HG02970 (cell line): ENCODE measurements around the gene ERGIC2.

Experiments used
- ATAC-seq: cut with Tn5 transposase; IDR thresholded peaks from one replicate; pipeline ENCODE4 v1.9.1; 2021; ENCODE audit warnings: mild to moderate bottlenecking, moderate library complexity, moderate number of reproducible peaks; ENCODE audit not compliant: unreplicated experiment, low FRiP score

Gene ERGIC2

GRCh38 chr12:29382251-29382650 is 1.3 kb upstream of the ERGIC2 start:
- no peak for ATAC-seq

- no peak for ATAC-seq
These were observed 4.9 kb downstream of the ERGIC2 start for GRCh38 chr12:29376118-29376517.

- ATAC-seq: no peak
These were observed 6.1 kb downstream of the ERGIC2 start for GRCh38 chr12:29374913-29375312.

- no peak for ATAC-seq
These were observed 7.0 kb downstream of the ERGIC2 start for GRCh38 chr12:29374012-29374411.

- no peak for ATAC-seq
These were observed 15.9 kb downstream of the ERGIC2 start for GRCh38 chr12:29365091-29365490.

GRCh38 chr12:29354954-29355353 is 26.0 kb downstream of the ERGIC2 start:
- no peak for ATAC-seq

GRCh38 chr12:29350080-29350479 is 30.9 kb downstream of the ERGIC2 start:
- no peak for ATAC-seq

- no peak for ATAC-seq
These were observed 34.1 kb downstream of the ERGIC2 start for GRCh38 chr12:29346769-29347421.

GRCh38 chr12:29343022-29343799 is 37.8 kb downstream of the ERGIC2 start:
- no peak for ATAC-seq

GRCh38 chr12:29337325-29337724 is 43.6 kb downstream of the ERGIC2 start:
- ATAC-seq: no peak

GRCh38 chr12:29334937-29335336 is 46.0 kb downstream of the ERGIC2 start:
- ATAC-seq: no peak

- no peak for ATAC-seq
These were observed 47.8 kb downstream of the ERGIC2 start for GRCh38 chr12:29333178-29333577.

GRCh38 chr12:29329411-29329810 is 51.6 kb downstream of the ERGIC2 start:
- no peak for ATAC-seq

GRCh38 chr12:29322157-29322556 is 58.8 kb downstream of the ERGIC2 start:
- no peak for ATAC-seq

- no peak for ATAC-seq
These were observed 60.5 kb downstream of the ERGIC2 start for GRCh38 chr12:29320295-29321085.

GRCh38 chr12:29317556-29318363 is 63.2 kb downstream of the ERGIC2 start:
- ATAC-seq: peak; percentile 88

- ATAC-seq: no peak
These were observed 64.2 kb downstream of the ERGIC2 start for GRCh38 chr12:29316752-29317151.

GRCh38 chr12:29314416-29314815 is 66.6 kb downstream of the ERGIC2 start:
- ATAC-seq: no peak

- ATAC-seq: no peak
These were observed 70.1 kb downstream of the ERGIC2 start for GRCh38 chr12:29310899-29311298.

- ATAC-seq: no peak
These were observed 71.6 kb downstream of the ERGIC2 start for GRCh38 chr12:29309320-29309902.
